NCI-H1092 (cell line): ENCODE results near the gene FAM20C.

ENCODE experiments used
- DNase-seq: peaks from one replicate; lab custom pipeline; 2025; lab: John Stamatoyannopoulos, UW

Gene FAM20C

GRCh38 chr7:191981-192649 lies at the start of gene FAM20C:
TSS of gene FAM20C (plus strand) at chr7:192571. CDS start at chr7:193200, 629 bp downstream.
- DNase-seq = peak; percentile 36

- DNase-seq = no peak
These were observed 49.1 kb upstream of the FAM20C start for GRCh38 chr7:143145-143751.

- DNase-seq = no peak
These were observed 48.4 kb upstream of the FAM20C start for GRCh38 chr7:143811-144453.

GRCh38 chr7:144454-144826 lies 47.9 kb upstream of the FAM20C start:
- no peak for DNase-seq

GRCh38 chr7:145863-146262 lies 46.5 kb upstream of the FAM20C start:
- DNase-seq = no peak

GRCh38 chr7:148543-148931 lies 43.8 kb upstream of the FAM20C start:
- no peak for DNase-seq

- DNase-seq = peak; percentile 100
These were observed 43.2 kb upstream of the FAM20C start for GRCh38 chr7:148932-149790.

- peak; percentile 26 for DNase-seq
These were observed 42.4 kb upstream of the FAM20C start for GRCh38 chr7:149791-150636.

- DNase-seq = no peak
These were observed 41.6 kb upstream of the FAM20C start for GRCh38 chr7:150811-151221.

- DNase-seq = no peak
These were observed 40.9 kb upstream of the FAM20C start for GRCh38 chr7:151346-152050.

GRCh38 chr7:152702-153391 lies 39.5 kb upstream of the FAM20C start:
- no peak for DNase-seq

GRCh38 chr7:153604-154003 lies 38.8 kb upstream of the FAM20C start:
- DNase-seq = no peak

- no peak for DNase-seq
These were observed 38.1 kb upstream of the FAM20C start for GRCh38 chr7:154096-154799.

- DNase-seq = no peak
These were observed 36.9 kb upstream of the FAM20C start for GRCh38 chr7:155469-155900.

- DNase-seq = no peak
These were observed 36.0 kb upstream of the FAM20C start for GRCh38 chr7:156111-157007.

GRCh38 chr7:157008-157310 lies 35.4 kb upstream of the FAM20C start:
- DNase-seq = no peak

GRCh38 chr7:157771-158625 lies 34.4 kb upstream of the FAM20C start:
- no peak for DNase-seq

GRCh38 chr7:158771-159170 lies 33.6 kb upstream of the FAM20C start:
- DNase-seq = no peak
